Sigmoid colon (tissue), 7 donors: ENCODE results near the gene WDR88. TPM values are rescaled to one million over a fixed set of nuclear protein-coding genes. Genes with fewer than 3 reads are reported as not detected.

Experiments
- DNase-seq: peaks from one replicate; pipeline ENCODE4 v3.0.0-alpha.2; 2019
- H3K27ac ChIP-seq, 4 donors: fragments of 200-600 bp; sonication (generic); one replicate each; pipeline ENCODE4 v1.5.1; 2016 to 2019; ENCODE audit warnings: mild to moderate bottlenecking in 1 of 4
- H3K27me3 ChIP-seq, 3 donors: fragments of 200-600 bp; sonication (generic); one replicate each; pipeline ENCODE4 v1.5.1; 2019; ENCODE audit warnings: mild to moderate bottlenecking in 1 of 3
- H3K36me3 ChIP-seq, 4 donors: fragments of 200-600 bp; sonication (generic); one replicate each; pipeline ENCODE4 v1.5.1; 2016 to 2019
- H3K4me1 ChIP-seq, 4 donors: fragments of 200-600 bp; sonication (generic); one replicate each; pipeline ENCODE4 v1.5.1; 2017 to 2019
- H3K4me3 ChIP-seq, 4 donors: fragments of 200-600 bp; sonication (generic); one replicate each; pipeline ENCODE4 v1.5.1; 2017 to 2019; ENCODE audit warnings: mild to moderate bottlenecking in 2 of 4, moderate library complexity in 1 of 4
- H3K9me3 ChIP-seq, 4 donors: fragments of 200-600 bp in 3 of 4; sonication (generic) in 3 of 4; one replicate each; pipeline versions ENCODE4 v1.5.1 to v1.6.1; 2013 to 2019
- CTCF ChIP-seq, 4 experiments: fragments of 450-650 bp in 3 of 4; fragments of 200-600 bp in 1 of 4; IDR thresholded peaks; one replicate each; pipeline ENCODE4 v1.5.1; 2016 to 2019; ENCODE audit warnings: antibody characterized with exemption in 4 of 4, mild to moderate bottlenecking in 3 of 4, moderate library complexity in 2 of 4
- EP300 ChIP-seq, 4 donors: sonication (generic); formaldehyde crosslinking; IDR thresholded peaks; one replicate each; pipeline ENCODE4 v1.6.1; 2017; ENCODE audit warnings: antibody characterized with exemption in 4 of 4
- POLR2A ChIP-seq, 2 donors: fragments of 450-650 bp; IDR thresholded peaks; one replicate each; pipeline ENCODE4 v1.6.1; 2016; ENCODE audit warnings: antibody characterized with exemption in 2 of 2, mild to moderate bottlenecking in 2 of 2, moderate library complexity in 2 of 2
- POLR2AphosphoS5 ChIP-seq, 4 donors: sonication (generic); formaldehyde crosslinking; IDR thresholded peaks; one replicate each; pipeline ENCODE4 v1.6.1; 2017; ENCODE audit warnings: antibody characterized with exemption in 4 of 4
- WGBS, 2 donors: extraction: QIAGEN DNeasy Blood & Tissue Kit; methylation state at CpG; one replicate each; pipeline ENCODE4 v1.1.7; 2013; 5-methylcytosine and 5-hydroxymethylcytosine counted together
- intact Hi-C: fragments of 100-400 bp; cut with DNase I; formaldehyde crosslinking; loops from one replicate; pipeline ENCODE4 v1.15.1; 2023
- polyA plus RNA-seq, 3 donors: library from polyadenylated mRNA; stranded (reverse); fragments of 200-250 nt; gene quantifications; one replicate each; pipeline ENCODE4 v1.2.3, GENCODE V29; 2013
- total RNA-seq, 4 donors: library from RNA; depleted of rRNA; stranded (reverse); fragments of >200 nt; gene quantifications; one replicate each; pipeline ENCODE4 v1.1.0, GENCODE V29; 2016
- donor health status: healthy with polysubstance abuse.
- donor health status: Bipolar disorder and iron deficiency.
- donor health status: healthy.

WDR88 gene
- total and polyA plus RNA-seq, 7 donors: not detected

GRCh38 chr19:33204136-33204973 is 72.4 kb downstream of the WDR88 start:
- Histone ChIP-seq H3K27ac (no peak overlapping the region), H3K4me1 (no peaks in the 10 kb centered on the region), H3K27me3 (no peaks in the 10 kb centered on the region), H3K9me3 (no peaks in the 10 kb centered on the region), H3K4me3 (no peak overlapping the region), H3K36me3 (peaks cover 4 to 55% (median 15%) of the 10 kb centered on the region in 4 donors)
- no peak for DNase-seq
- intact Hi-C loops: no loop called here
- TF ChIP-seq EP300 (IDR thresholded peaks at IDR 0.05) (no peak), POLR2A (IDR thresholded peaks at IDR 0.05) (no peak), CTCF (IDR thresholded peaks at IDR 0.05) (no peak), POLR2AphosphoS5 (IDR thresholded peaks at IDR 0.05) (no peak)
- 91 to 92% methylated on average over 32 of the region's 32 CpGs for WGBS, 2 donors

GRCh38 chr19:33205110-33205509 is 73.2 kb downstream of the WDR88 start:
- Histone ChIP-seq H3K36me3 (peaks cover 4 to 55% (median 15%) of the 10 kb centered on the region in 4 donors), H3K4me3 (no peak overlapping the region), H3K4me1 (no peaks in the 10 kb centered on the region), H3K27me3 (no peaks in the 10 kb centered on the region), H3K9me3 (no peaks in the 10 kb centered on the region), H3K27ac (no peak overlapping the region)
- intact Hi-C loops: no loop called here
- 94 to 95% methylated on average over 27 of the region's 27 CpGs for WGBS, 2 donors
- TF ChIP-seq POLR2A (IDR thresholded peaks at IDR 0.05) (no peak), EP300 (IDR thresholded peaks at IDR 0.05) (no peak), CTCF (IDR thresholded peaks at IDR 0.05) (no peak), POLR2AphosphoS5 (IDR thresholded peaks at IDR 0.05) (no peak)
- DNase-seq: no peak

- no peak for DNase-seq
- intact Hi-C loops: no loop called here
- no peaks in the 10 kb centered on the region for H3K27me3 ChIP-seq
- TF ChIP-seq POLR2A (IDR thresholded peaks at IDR 0.05) (no peak), EP300 (IDR thresholded peaks at IDR 0.05) (no peak), POLR2AphosphoS5 (IDR thresholded peaks at IDR 0.05) (no peak), CTCF (IDR thresholded peaks at IDR 0.05) (no peak)
- no peak overlapping the region for H3K27ac ChIP-seq
- WGBS, 2 donors: 95 to 96% methylated on average over 64 of the region's 64 CpGs
- no peak overlapping the region for H3K4me3 ChIP-seq
- peaks cover 4 to 55% (median 15%) of the 10 kb centered on the region in 4 donors for H3K36me3 ChIP-seq
- no peaks in the 10 kb centered on the region for H3K4me1 ChIP-seq
- H3K9me3 ChIP-seq: no peaks in the 10 kb centered on the region
Observed at GRCh38 chr19:33205531-33206260, 73.8 kb downstream of the WDR88 start.

- intact Hi-C loops: no loop called here
- Histone ChIP-seq H3K9me3 (no peaks in the 10 kb centered on the region), H3K27ac (no peak overlapping the region), H3K36me3 (peaks cover 4 to 55% (median 15%) of the 10 kb centered on the region in 4 donors), H3K27me3 (no peaks in the 10 kb centered on the region), H3K4me1 (no peaks in the 10 kb centered on the region), H3K4me3 (no peak overlapping the region)
- no peak for DNase-seq
- TF ChIP-seq POLR2AphosphoS5 (IDR thresholded peaks at IDR 0.05) (no peak), EP300 (IDR thresholded peaks at IDR 0.05) (no peak), POLR2A (IDR thresholded peaks at IDR 0.05) (no peak), CTCF (IDR thresholded peaks at IDR 0.05) (no peak)
- 94 to 95% methylated on average over 38 of the region's 38 CpGs for WGBS, 2 donors
Observed at GRCh38 chr19:33206261-33207039, 74.5 kb downstream of the WDR88 start.
